ENCODE results near the gene MSLN. TPM values are rescaled to one million over a fixed set of nuclear protein-coding genes. Genes with fewer than 3 reads are reported as not detected.

Gene MSLN
- total and polyA plus RNA-seq, 2 of the 8 experiments (the other 6 are each of a cell fraction or from before 2014, with no cell fraction given) = 0.28 to 0.50 TPM

DNA sequence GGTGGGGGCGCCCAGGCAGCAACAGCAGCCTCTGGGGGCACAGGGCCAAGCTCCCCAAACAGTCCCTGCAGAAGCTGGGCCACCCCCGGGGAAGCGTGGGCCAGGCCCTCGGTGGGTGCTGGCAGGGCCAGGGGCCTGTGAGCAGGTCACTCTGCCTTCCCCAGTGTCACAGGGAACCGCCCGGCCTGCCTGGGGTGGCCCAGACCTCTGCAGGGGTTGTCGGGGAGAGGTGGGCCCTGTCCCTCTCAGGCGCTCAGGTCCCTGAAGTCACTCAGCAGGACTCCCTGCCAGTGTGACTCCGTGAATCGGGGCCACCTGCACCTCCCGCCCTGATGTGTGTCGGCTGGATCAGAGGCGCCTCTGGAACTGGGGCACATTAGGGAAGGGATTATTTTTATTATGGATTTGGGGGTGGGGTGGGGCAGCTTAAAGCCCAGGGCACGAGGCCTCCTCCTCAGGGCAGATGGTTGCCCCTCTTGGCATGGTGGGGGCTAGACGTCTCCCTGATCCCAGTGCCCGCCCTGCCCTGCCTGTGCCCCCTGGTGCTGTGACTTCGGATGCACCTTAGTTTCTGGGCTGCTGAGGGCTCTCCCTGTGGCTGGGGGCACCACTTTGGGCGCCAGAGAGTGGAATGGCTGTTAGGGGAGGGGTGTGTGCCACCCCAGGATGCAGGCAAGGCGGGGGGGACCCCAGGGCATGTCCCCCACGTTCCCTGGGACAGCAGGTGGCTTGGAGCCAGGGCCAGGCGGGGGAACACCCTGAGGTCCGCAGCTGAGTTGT lies 41.2 kb downstream of the MSLN start:
- Histone ChIP-seq H3K4me1 (replicated peaks in 1 of 4; ENCODE audit: control insufficient read depth in 3 of 4, insufficient read depth in 4 of 4, low read length in 3 of 4) (peaks cover 0 to 17% (median 3%) of the 10 kb centered on the region in 4 experiments; a peak in 4 of 7 replicates), H2BK15ac (ENCODE audit: low read length) (no peak overlapping the region), H2BK20ac (ENCODE audit: low read length) (no peak overlapping the region), H3K56ac (replicated peaks; ENCODE audit: insufficient read length, low read depth, low read length) (no peak overlapping the region), H3K4me3 (ENCODE audit: extremely low read depth in 1 of 4, insufficient read depth in 2 of 4, low read depth in 3 of 4, low read length in 4 of 4) (no peak overlapping the region), H4K5ac (ENCODE audit: insufficient read length, low read depth, low read length) (no peak overlapping the region), H3K23me2 (ENCODE audit: low read depth, low read length) (peaks cover 3% of the 10 kb centered on the region; the same call in 1 of the 2 replicates), H3K4me2 (ENCODE audit: insufficient read depth in 1 of 2, low read depth in 2 of 2, low read length in 2 of 2) (peak overlapping the region; percentile 66 to 85; a peak in 1 of 4 replicates), H2AFZ (ENCODE audit: low read length) (no peak overlapping the region), H4K20me1 (replicated peaks in 1 of 2; ENCODE audit: control insufficient read depth in 1 of 2, insufficient read depth in 2 of 2, low read length in 2 of 2) (peaks cover 5 to 12% of the 10 kb centered on the region in 2 experiments), H3K23ac (ENCODE audit: insufficient read length) (no peak overlapping the region), H3K18ac (ENCODE audit: extremely low read depth, low read length) (no peak overlapping the region), H3K4ac (replicated peaks; ENCODE audit: insufficient read length, low read depth, low read length) (no peak overlapping the region), H2BK5ac (ENCODE audit: low read depth, low read length) (no peak overlapping the region), H3K27ac (ENCODE audit: low read depth, low read length) (no peak overlapping the region), H3K27me3 (replicated peaks in 1 of 4; ENCODE audit: control insufficient read depth in 3 of 4, extremely low read depth in 1 of 4, insufficient read depth in 3 of 4, low read length in 3 of 4) (peaks cover 1 to 45% (median 28%) of the 10 kb centered on the region in 4 experiments; a peak in 6 of 7 replicates), H3K9me3 (ENCODE audit: insufficient read depth in 2 of 2, low read depth in 1 of 2, low read length in 1 of 2) (no peaks in the 10 kb centered on the region), H2BK120ac (replicated peaks; ENCODE audit: low read depth, low read length) (no peak overlapping the region), H3K36me3 (ENCODE audit: control insufficient read depth in 2 of 4, insufficient read depth in 4 of 4, low read length in 3 of 4) (peaks cover 0 to 6% (median 0%) of the 10 kb centered on the region in 4 experiments; a peak in 3 of 8 replicates), H3K9ac (replicated peaks in 1 of 4; ENCODE audit: extremely low read depth in 1 of 4, low read depth in 3 of 4, low read length in 3 of 4) (no peak overlapping the region), H2BK12ac (ENCODE audit: low read depth, low read length) (no peak overlapping the region), H3K79me1 (ENCODE audit: low read depth, low read length) (no peaks in the 10 kb centered on the region), H3K14ac (ENCODE audit: insufficient read length) (no peak overlapping the region), H2AK5ac (ENCODE audit: low read depth, low read length) (no peak overlapping the region), H4K8ac (ENCODE audit: extremely low read depth, insufficient read depth, low read length) (peak overlapping the region; percentile 23; the same call in 1 of the 2 replicates), H3K79me2 (ENCODE audit: control insufficient read depth in 1 of 2, insufficient read depth in 2 of 2, low read length in 2 of 2) (no peaks in the 10 kb centered on the region), H4K91ac (replicated peaks; ENCODE audit: insufficient read length, low read length) (no peak overlapping the region)
- no peak for TF ChIP-seq BRCA1 (IDR thresholded peaks at IDR 0.05; ENCODE audit: low read depth, low read length)
- no peak for TF ChIP-seq ASH2L (IDR thresholded peaks at IDR 0.05; ENCODE audit: low read length)
- TF ChIP-seq NANOG (IDR thresholded peaks at IDR 0.05; ENCODE audit: insufficient read depth, low read depth, low read length, poor library complexity, severe bottlenecking) = no peak
- TF ChIP-seq SRF (IDR thresholded peaks at IDR 0.05; ENCODE audit: low read depth, low read length) = no peak
- no peak for TF ChIP-seq POU5F1 (IDR thresholded peaks at IDR 0.05; ENCODE audit: low read depth, low read length)
- DNase-seq (ENCODE audit: low read depth in 1 of 2, low spot score in 2 of 2) (no peak), FAIRE-seq (no peak)
- CTCF ChIA-PET (ENCODE audit: partially characterized antibody) = interaction anchor here (0.9 to 3.9 kb wide), 8 partner anchors 9 to 123 kb away, joined by 3 to 24 read pairs (median 6); partner anchors contain the start of gene METRN
- POLR2A ChIA-PET (ENCODE audit: partially characterized antibody) = interaction anchor here (0.9 to 5.6 kb wide), 15 partner anchors 12 to 477 kb away, joined by 3 to 55 read pairs (median 4); partner anchors contain the start of genes ANTKMT, CCDC78, CHTF18 and HAGHL
- 75% methylated on average over 17 of the region's 22 CpGs; no CpG with 5 or more reads in 1 of the 2 experiments for WGBS, 2 experiments (ENCODE audit: extremely low coverage in 1 of 2, insufficient coverage in 1 of 2, insufficient read length in 1 of 2, insufficient replicate concordance in 2 of 2, low coverage in 1 of 2, low lambda C conversion rate in 2 of 2, missing lambda C conversion rate in 1 of 2)
